ENCODE results near the gene IDUA.

Gene IDUA

GRCh38 chr4:1000686-1001260, 13.9 kb downstream of the IDUA start:
- Histone ChIP-seq H3K9ac (ENCODE audit: low read depth, low read length) (no peak overlapping the region), H3K4me1 (ENCODE audit: insufficient read depth, low read length) (no peaks in the 10 kb centered on the region), H3K9me3 (ENCODE audit: insufficient read depth, low read depth, low read length) (no peaks in the 10 kb centered on the region), H3K4me3 (ENCODE audit: low read length) (no peak overlapping the region), H3K27me3 (ENCODE audit: insufficient read depth, low read length) (peaks cover 99% of the 10 kb centered on the region), H3K36me3 (ENCODE audit: insufficient read depth, low read length) (no peaks in the 10 kb centered on the region), H3K27ac (ENCODE audit: low read depth, low read length) (no peak overlapping the region)
- WGBS = 95% methylated on average over 15 of the region's 15 CpGs

DNA sequence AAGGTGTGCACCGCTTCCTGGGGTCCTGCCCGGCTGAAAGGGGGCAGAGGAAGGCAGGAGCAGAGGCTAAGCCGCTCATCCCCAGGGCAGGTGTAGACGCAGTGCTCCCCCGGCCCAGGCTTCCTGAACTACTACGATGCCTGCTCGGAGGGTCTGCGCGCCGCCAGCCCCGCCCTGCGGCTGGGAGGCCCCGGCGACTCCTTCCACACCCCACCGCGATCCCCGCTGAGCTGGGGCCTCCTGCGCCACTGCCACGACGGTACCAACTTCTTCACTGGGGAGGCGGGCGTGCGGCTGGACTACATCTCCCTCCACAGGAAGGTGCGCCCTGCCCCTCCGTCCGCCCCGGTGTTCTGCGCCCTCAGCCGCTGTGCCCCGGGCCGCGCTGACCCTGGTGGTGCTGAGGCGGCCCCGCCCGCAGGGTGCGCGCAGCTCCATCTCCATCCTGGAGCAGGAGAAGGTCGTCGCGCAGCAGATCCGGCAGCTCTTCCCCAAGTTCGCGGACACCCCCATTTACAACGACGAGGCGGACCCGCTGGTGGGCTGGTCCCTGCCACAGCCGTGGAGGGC, 14.8 kb downstream of the IDUA start:
- no peaks in the 10 kb centered on the region for H3K9me3 ChIP-seq (ENCODE audit: insufficient read depth, low read depth, low read length)
- H3K27me3 ChIP-seq (ENCODE audit: insufficient read depth, low read length) = peaks cover 97% of the 10 kb centered on the region
- WGBS = 58% methylated on average over 48 of the region's 48 CpGs
- H3K4me1 ChIP-seq (ENCODE audit: insufficient read depth, low read length) = no peaks in the 10 kb centered on the region
- H3K36me3 ChIP-seq (ENCODE audit: insufficient read depth, low read length) = no peaks in the 10 kb centered on the region
- H3K9ac ChIP-seq (ENCODE audit: low read depth, low read length) = no peak overlapping the region
- no peak overlapping the region for H3K27ac ChIP-seq (ENCODE audit: low read depth, low read length)
- peak overlapping the region; percentile 42 for H3K4me3 ChIP-seq (ENCODE audit: low read length)

- Histone ChIP-seq H3K4me1 (ENCODE audit: insufficient read depth, low read length) (no peaks in the 10 kb centered on the region), H3K4me3 (ENCODE audit: low read length) (peak overlapping the region; percentile 42)
These were observed 15.3 kb downstream of the IDUA start for GRCh38 chr4:1002131-1002630.

GRCh38 chr4:1002631-1003251, 15.9 kb downstream of the IDUA start:
- Histone ChIP-seq H3K4me1 (ENCODE audit: insufficient read depth, low read length) (no peaks in the 10 kb centered on the region), H3K27ac (ENCODE audit: low read depth, low read length) (no peak overlapping the region), H3K36me3 (ENCODE audit: insufficient read depth, low read length) (no peaks in the 10 kb centered on the region), H3K4me3 (ENCODE audit: low read length) (peak overlapping the region; percentile 42), H3K9me3 (ENCODE audit: insufficient read depth, low read depth, low read length) (peaks cover 4% of the 10 kb centered on the region; the same call in 1 of the 2 replicates), H3K27me3 (ENCODE audit: insufficient read depth, low read length) (peaks cover 98% of the 10 kb centered on the region), H3K9ac (ENCODE audit: low read depth, low read length) (no peak overlapping the region)
- WGBS = 6% methylated on average over 74 of the region's 75 CpGs

More at GRCh38 chr4:1002131-1002630, 15.3 kb downstream of the IDUA start:
- Histone ChIP-seq H3K36me3 (ENCODE audit: insufficient read depth, low read length) (no peaks in the 10 kb centered on the region), H3K27ac (ENCODE audit: low read depth, low read length) (no peak overlapping the region), H3K9me3 (ENCODE audit: insufficient read depth, low read depth, low read length) (peaks cover 4% of the 10 kb centered on the region; the same call in 1 of the 2 replicates), H3K27me3 (ENCODE audit: insufficient read depth, low read length) (peaks cover 97% of the 10 kb centered on the region), H3K9ac (ENCODE audit: low read depth, low read length) (no peak overlapping the region; the same call in 1 of the 2 replicates)
- WGBS = 8% methylated on average over 54 of the region's 54 CpGs

- H3K4me3 ChIP-seq (ENCODE audit: low read length) = peak overlapping the region; percentile 40
- no peak overlapping the region for H3K27ac ChIP-seq (ENCODE audit: low read depth, low read length)
- H3K9ac ChIP-seq (ENCODE audit: low read depth, low read length) = no peak overlapping the region; the same call in 1 of the 2 replicates
- no peaks in the 10 kb centered on the region for H3K36me3 ChIP-seq (ENCODE audit: insufficient read depth, low read length)
- WGBS = 32% methylated on average over 63 of the region's 63 CpGs
- peaks cover 4% of the 10 kb centered on the region; the same call in 1 of the 2 replicates for H3K9me3 ChIP-seq (ENCODE audit: insufficient read depth, low read depth, low read length)
- H3K4me1 ChIP-seq (ENCODE audit: insufficient read depth, low read length) = no peaks in the 10 kb centered on the region
- H3K27me3 ChIP-seq (ENCODE audit: insufficient read depth, low read length) = peaks cover 98% of the 10 kb centered on the region
These were observed 16.6 kb downstream of the IDUA start for GRCh38 chr4:1003271-1004070.

- Histone ChIP-seq H3K9me3 (ENCODE audit: insufficient read depth, low read depth, low read length) (peaks cover 4% of the 10 kb centered on the region; the same call in 1 of the 2 replicates), H3K4me1 (ENCODE audit: insufficient read depth, low read length) (no peaks in the 10 kb centered on the region), H3K27me3 (ENCODE audit: insufficient read depth, low read length) (peaks cover 98% of the 10 kb centered on the region), H3K27ac (ENCODE audit: low read depth, low read length) (no peak overlapping the region), H3K36me3 (ENCODE audit: insufficient read depth, low read length) (no peaks in the 10 kb centered on the region), H3K4me3 (ENCODE audit: low read length) (no peak overlapping the region; the same call in 1 of the 2 replicates), H3K9ac (ENCODE audit: low read depth, low read length) (no peak overlapping the region)
- WGBS = 91% methylated on average over 13 of the region's 13 CpGs
These were observed 17.2 kb downstream of the IDUA start for GRCh38 chr4:1004071-1004418.

DNA sequence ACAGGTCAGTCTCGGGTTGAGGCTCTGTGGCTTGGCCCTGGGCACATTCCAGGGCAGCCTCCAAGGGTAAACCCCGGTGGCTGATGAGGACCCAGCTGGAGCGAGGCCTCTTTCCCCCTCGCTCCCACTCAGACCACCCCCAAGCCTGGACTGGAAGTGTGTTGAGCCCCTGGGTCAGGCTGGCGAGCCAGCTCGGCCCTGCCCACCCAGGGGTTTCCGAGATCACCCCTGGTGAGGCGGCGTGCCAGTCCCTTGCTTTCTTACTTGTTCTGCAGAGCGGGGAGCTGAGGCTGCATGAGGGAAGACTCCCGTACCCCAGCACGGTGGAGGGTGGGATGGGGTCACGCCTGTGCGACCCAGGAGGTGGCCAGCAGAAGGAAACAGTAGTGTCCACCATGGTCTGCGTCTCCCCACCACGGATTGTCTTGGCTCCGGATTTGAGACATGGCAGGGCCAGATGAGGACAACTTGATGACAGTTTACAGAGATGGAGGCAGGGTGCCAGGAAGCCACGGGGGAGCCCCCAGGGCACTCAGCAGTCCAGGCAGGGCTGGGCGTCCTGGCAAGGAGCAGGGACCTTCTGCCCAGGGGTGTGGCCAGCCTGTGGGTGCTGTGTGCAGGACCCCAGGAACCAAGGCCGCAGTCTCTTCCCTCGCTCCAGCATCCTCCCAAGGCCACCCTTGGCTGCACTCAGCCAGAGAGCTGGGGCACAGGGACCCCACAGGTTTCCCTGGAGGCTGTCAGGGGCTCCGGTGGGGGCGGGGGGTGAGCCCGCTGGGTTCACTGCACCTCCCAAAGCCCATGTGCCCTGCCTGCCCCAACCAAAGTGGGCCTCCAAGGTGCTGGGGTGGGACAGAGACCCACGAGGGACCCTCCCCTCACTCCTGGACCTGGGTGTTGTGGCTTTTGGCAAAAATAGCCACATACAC, 18.0 kb downstream of the IDUA start:
- H3K9me3 ChIP-seq (ENCODE audit: insufficient read depth, low read depth, low read length) = peaks cover 4% of the 10 kb centered on the region; the same call in 1 of the 2 replicates
- no peaks in the 10 kb centered on the region for H3K36me3 ChIP-seq (ENCODE audit: insufficient read depth, low read length)
- 88% methylated on average over 25 of the region's 25 CpGs for WGBS
- H3K4me3 ChIP-seq (ENCODE audit: low read length) = no peak overlapping the region
- H3K9ac ChIP-seq (ENCODE audit: low read depth, low read length) = no peak overlapping the region
- H3K4me1 ChIP-seq (ENCODE audit: insufficient read depth, low read length) = no peaks in the 10 kb centered on the region
- no peak overlapping the region for H3K27ac ChIP-seq (ENCODE audit: low read depth, low read length)
- H3K27me3 ChIP-seq (ENCODE audit: insufficient read depth, low read length) = peaks cover 96% of the 10 kb centered on the region

- no peaks in the 10 kb centered on the region for H3K4me1 ChIP-seq (ENCODE audit: insufficient read depth, low read length)
- H3K36me3 ChIP-seq (ENCODE audit: insufficient read depth, low read length) = no peaks in the 10 kb centered on the region
- H3K9ac ChIP-seq (ENCODE audit: low read depth, low read length) = no peak overlapping the region
- H3K9me3 ChIP-seq (ENCODE audit: insufficient read depth, low read depth, low read length) = peaks cover 4% of the 10 kb centered on the region; the same call in 1 of the 2 replicates
- 85% methylated on average over 5 of the region's 5 CpGs for WGBS
- peaks cover 89% of the 10 kb centered on the region for H3K27me3 ChIP-seq (ENCODE audit: insufficient read depth, low read length)
- no peak overlapping the region for H3K4me3 ChIP-seq (ENCODE audit: low read length)
- H3K27ac ChIP-seq (ENCODE audit: low read depth, low read length) = no peak overlapping the region
These were observed 20.0 kb downstream of the IDUA start for GRCh38 chr4:1006856-1007255.

- H3K27ac ChIP-seq (ENCODE audit: low read depth, low read length) = no peak overlapping the region
- H3K36me3 ChIP-seq (ENCODE audit: insufficient read depth, low read length) = no peaks in the 10 kb centered on the region
- no peaks in the 10 kb centered on the region for H3K4me1 ChIP-seq (ENCODE audit: insufficient read depth, low read length)
- peak overlapping the region; percentile 49 for H3K4me3 ChIP-seq (ENCODE audit: low read length)
- H3K9ac ChIP-seq (ENCODE audit: low read depth, low read length) = no peak overlapping the region; the same call in 1 of the 2 replicates
- H3K9me3 ChIP-seq (ENCODE audit: insufficient read depth, low read depth, low read length) = peaks cover 4% of the 10 kb centered on the region; the same call in 1 of the 2 replicates
- 8% methylated on average over 36 of the region's 36 CpGs for WGBS
- peaks cover 78% of the 10 kb centered on the region for H3K27me3 ChIP-seq (ENCODE audit: insufficient read depth, low read length)
These were observed 22.1 kb downstream of the IDUA start for GRCh38 chr4:1008840-1009541.
